ENCODE measurements around the gene SIK3.

- TF ChIP-seq EZH2 (IDR thresholded peaks at IDR 0.05; ENCODE audit: low read length, unreplicated experiment): no peak
- TF ChIP-seq CTCF (conservative IDR thresholded peaks at IDR 0.05; ENCODE audit: low read depth, low read length): no peak
- TF ChIP-seq EZH2phosphoT487 (IDR thresholded peaks at IDR 0.05; ENCODE audit: borderline replicate concordance, low read length): no peak
Observed at GRCh38 chr11:116873381-116873780, 224.8 kb downstream of the SIK3 start.
